ENCODE measurements around the gene SLC11A2. TPM values are rescaled to one million over a fixed set of nuclear protein-coding genes. Genes with fewer than 3 reads are reported as not detected.
"Not testable (repeated sequence)": the region's sequence is repeated elsewhere in the genome, so short reads cannot be mapped to it uniquely, and the experiment has no call there.

SLC11A2 gene
- total RNA-seq, 1 donor from 2014 or later: 36.3 TPM

GRCh38 chr12:51017452-51017851, 8.7 kb downstream of the SLC11A2 start:
- Histone ChIP-seq H3K36me3 (ENCODE audit: control insufficient read depth, insufficient read depth, low read length) (no peaks in the 10 kb centered on the region), H3K27me3 (ENCODE audit: control insufficient read depth, insufficient read depth, low read length) (no peaks in the 10 kb centered on the region), H3K4me3 (ENCODE audit: low read depth, low read length) (no peak overlapping the region)
- no peak for DNase-seq (ENCODE audit: low read depth)
- no peak for TF ChIP-seq CTCF (IDR thresholded peaks at IDR 0.05; ENCODE audit: insufficient read depth, low read length, poor library complexity, severe bottlenecking)

- DNase-seq (ENCODE audit: low read depth); H3K27me3 ChIP-seq (ENCODE audit: control insufficient read depth, insufficient read depth, low read length): not testable (repeated sequence)
Observed at GRCh38 chr12:51014467-51014866, 11.7 kb downstream of the SLC11A2 start.

GRCh38 chr12:51013441-51013840, 12.7 kb downstream of the SLC11A2 start:
- Histone ChIP-seq H3K36me3 (ENCODE audit: control insufficient read depth, insufficient read depth, low read length) (no peaks in the 10 kb centered on the region), H3K27me3 (ENCODE audit: control insufficient read depth, insufficient read depth, low read length) (no peaks in the 10 kb centered on the region), H3K4me3 (ENCODE audit: low read depth, low read length) (no peak overlapping the region)
- DNase-seq (ENCODE audit: low read depth): no peak
- TF ChIP-seq CTCF (IDR thresholded peaks at IDR 0.05; ENCODE audit: insufficient read depth, low read length, poor library complexity, severe bottlenecking): no peak

More at GRCh38 chr12:51014467-51014866, 11.7 kb downstream of the SLC11A2 start:
- not testable (repeated sequence) for H3K4me3 ChIP-seq (ENCODE audit: low read depth, low read length); H3K36me3 ChIP-seq (ENCODE audit: control insufficient read depth, insufficient read depth, low read length)

GRCh38 chr12:51012570-51013236, 13.5 kb downstream of the SLC11A2 start:
- no peak for TF ChIP-seq CTCF (IDR thresholded peaks at IDR 0.05; ENCODE audit: insufficient read depth, low read length, poor library complexity, severe bottlenecking)
- H3K4me3 ChIP-seq (ENCODE audit: low read depth, low read length): no peak overlapping the region
- H3K27me3 ChIP-seq (ENCODE audit: control insufficient read depth, insufficient read depth, low read length): no peaks in the 10 kb centered on the region
- no peaks in the 10 kb centered on the region for H3K36me3 ChIP-seq (ENCODE audit: control insufficient read depth, insufficient read depth, low read length)
- no peak for DNase-seq (ENCODE audit: low read depth)

- no peak overlapping the region for H3K4me3 ChIP-seq (ENCODE audit: low read depth, low read length)
- no peak for DNase-seq (ENCODE audit: low read depth)
- TF ChIP-seq CTCF (IDR thresholded peaks at IDR 0.05; ENCODE audit: insufficient read depth, low read length, poor library complexity, severe bottlenecking): no peak
- no peaks in the 10 kb centered on the region for H3K36me3 ChIP-seq (ENCODE audit: control insufficient read depth, insufficient read depth, low read length)
- no peaks in the 10 kb centered on the region for H3K27me3 ChIP-seq (ENCODE audit: control insufficient read depth, insufficient read depth, low read length)
Observed at GRCh38 chr12:51011955-51012354, 14.2 kb downstream of the SLC11A2 start.

GRCh38 chr12:51009056-51009440, 17.1 kb downstream of the SLC11A2 start:
- TF ChIP-seq CTCF (IDR thresholded peaks at IDR 0.05; ENCODE audit: insufficient read depth, low read length, poor library complexity, severe bottlenecking): no peak
- no peaks in the 10 kb centered on the region for H3K27me3 ChIP-seq (ENCODE audit: control insufficient read depth, insufficient read depth, low read length)
- DNase-seq (ENCODE audit: low read depth): no peak
- no peak overlapping the region for H3K4me3 ChIP-seq (ENCODE audit: low read depth, low read length)
- H3K36me3 ChIP-seq (ENCODE audit: control insufficient read depth, insufficient read depth, low read length): no peaks in the 10 kb centered on the region

Measured in kidney epithelial cell (primary cell).